GM21737 (cell line): ENCODE measurements around the gene SYNDIG1.

Source experiments
- ATAC-seq: cut with Tn5 transposase; IDR thresholded peaks from one replicate; pipeline ENCODE4 v1.9.1; 2021; ENCODE audit warnings: mild to moderate bottlenecking, moderate library complexity; ENCODE audit not compliant: unreplicated experiment

SYNDIG1 gene

GRCh38 chr20:24582373-24583168, 113.1 kb downstream of the SYNDIG1 start:
- ATAC-seq = no peak

- no peak for ATAC-seq
These were observed 113.9 kb downstream of the SYNDIG1 start for GRCh38 chr20:24583169-24583792.

GRCh38 chr20:24584078-24584477, 114.6 kb downstream of the SYNDIG1 start:
- ATAC-seq = no peak

- ATAC-seq = no peak
These were observed 115.3 kb downstream of the SYNDIG1 start for GRCh38 chr20:24584538-24585356.

- ATAC-seq = no peak
These were observed 116.5 kb downstream of the SYNDIG1 start for GRCh38 chr20:24585796-24586522.

GRCh38 chr20:24586523-24586840, 117.1 kb downstream of the SYNDIG1 start:
- no peak for ATAC-seq

GRCh38 chr20:24587384-24588046, 118.1 kb downstream of the SYNDIG1 start:
- no peak for ATAC-seq

GRCh38 chr20:24588047-24588635, 118.7 kb downstream of the SYNDIG1 start:
- no peak for ATAC-seq

GRCh38 chr20:24588725-24589340, 119.4 kb downstream of the SYNDIG1 start:
- no peak for ATAC-seq

- ATAC-seq = no peak
These were observed 120.0 kb downstream of the SYNDIG1 start for GRCh38 chr20:24589381-24589780.

- no peak for ATAC-seq
These were observed 120.4 kb downstream of the SYNDIG1 start for GRCh38 chr20:24589815-24590177.

- no peak for ATAC-seq
These were observed 121.0 kb downstream of the SYNDIG1 start for GRCh38 chr20:24590178-24590982.

- ATAC-seq = no peak
These were observed 127.6 kb downstream of the SYNDIG1 start for GRCh38 chr20:24597051-24597450.

GRCh38 chr20:24598346-24598745, 128.9 kb downstream of the SYNDIG1 start:
- no peak for ATAC-seq

GRCh38 chr20:24598996-24599395, 129.6 kb downstream of the SYNDIG1 start:
- no peak for ATAC-seq

- no peak for ATAC-seq
These were observed 130.6 kb downstream of the SYNDIG1 start for GRCh38 chr20:24600012-24600411.

- ATAC-seq = no peak
These were observed 134.0 kb downstream of the SYNDIG1 start for GRCh38 chr20:24603454-24603853.

- no peak for ATAC-seq
These were observed 135.7 kb downstream of the SYNDIG1 start for GRCh38 chr20:24604966-24605665.
